Mesendoderm (in vitro differentiated cells): ENCODE data around the gene GP2.

Experiments used
- DNase-seq: peaks from one replicate; pipeline ENCODE4 v3.0.0; 2013
- H2AK5ac ChIP-seq: 2 replicates; pipeline ENCODE4 v1.6.1; 2013; ENCODE audit warnings: low read length, inconsistent platforms
- H2BK120ac ChIP-seq: 2 replicates; pipeline ENCODE4 v1.6.1; 2013; ENCODE audit warnings: low read depth, mild to moderate bottlenecking, low read length, moderate library complexity, mixed read lengths
- H2BK15ac ChIP-seq: replicated peaks from 2 replicates; pipeline ENCODE4 v1.6.1; 2013; ENCODE audit warnings: low read depth, mild to moderate bottlenecking, moderate library complexity
- H2BK5ac ChIP-seq: 2 replicates; pipeline ENCODE4 v1.6.1; 2013; ENCODE audit warnings: low read length, inconsistent platforms
- H3K18ac ChIP-seq: 2 replicates; pipeline ENCODE4 v1.6.1; 2013; ENCODE audit warnings: mild to moderate bottlenecking, low read length, mixed read lengths
- H3K23ac ChIP-seq: one replicate; pipeline ENCODE4 v1.6.1; 2013; ENCODE audit warnings: low read length
- H3K27ac ChIP-seq: 2 replicates; pipeline ENCODE4 v1.5.1; 2013; ENCODE audit warnings: low read depth, mild to moderate bottlenecking, inconsistent platforms, low read length, moderate library complexity
- H3K27me3 ChIP-seq: 2 replicates; pipeline ENCODE4 v1.6.1; 2013; ENCODE audit warnings: low read length, control low read depth, mild to moderate bottlenecking, inconsistent platforms; ENCODE audit not compliant: insufficient read depth, poor library complexity
- H3K36me3 ChIP-seq: 2 replicates; pipeline ENCODE4 v1.6.1; 2013; ENCODE audit warnings: low read length, inconsistent platforms; ENCODE audit not compliant: control insufficient read depth, insufficient read depth
- H3K4ac ChIP-seq: one replicate; pipeline ENCODE4 v1.6.1; 2013; ENCODE audit warnings: low read depth, mild to moderate bottlenecking, low read length, moderate library complexity
- H3K4me1 ChIP-seq: 2 replicates; pipeline ENCODE4 v1.6.1; 2013; ENCODE audit warnings: low read depth, low read length, inconsistent platforms; ENCODE audit not compliant: control insufficient read depth
- H3K4me2 ChIP-seq: 2 replicates; pipeline ENCODE4 v1.6.1; 2013; ENCODE audit warnings: low read length
- H3K4me3 ChIP-seq: 2 replicates; pipeline ENCODE4 v1.5.1; 2013; ENCODE audit warnings: mild to moderate bottlenecking, low read length
- H3K56ac ChIP-seq: one replicate; pipeline ENCODE4 v1.6.1; 2013; ENCODE audit warnings: low read length
- H3K79me1 ChIP-seq: 2 replicates; pipeline ENCODE4 v1.6.1; 2013; ENCODE audit warnings: low read length, inconsistent platforms
- H3K79me2 ChIP-seq: 2 replicates; pipeline ENCODE4 v1.6.1; 2013; ENCODE audit warnings: mild to moderate bottlenecking, low read length; ENCODE audit not compliant: control insufficient read depth, insufficient read depth
- H3K9ac ChIP-seq: 2 replicates; pipeline ENCODE4 v1.6.1; 2013; ENCODE audit warnings: low read length, inconsistent platforms
- H4K5ac ChIP-seq: one replicate; pipeline ENCODE4 v1.6.1; 2013; ENCODE audit warnings: low read length
- H4K8ac ChIP-seq: one replicate; pipeline ENCODE4 v1.6.1; 2013; ENCODE audit warnings: low read depth, mild to moderate bottlenecking, control low read depth, low read length, moderate library complexity
- WGBS: extraction: QIAGEN DNeasy Blood & Tissue Kit; methylation state at CpG from one replicate; pipeline ENCODE4 v1.1.7; 2013; ENCODE audit warnings: low lambda C conversion rate, missing lambda C conversion rate; ENCODE audit not compliant: insufficient coverage; ENCODE audit errors: extremely low coverage; 5-methylcytosine and 5-hydroxymethylcytosine counted together

The GP2 gene

DNA sequence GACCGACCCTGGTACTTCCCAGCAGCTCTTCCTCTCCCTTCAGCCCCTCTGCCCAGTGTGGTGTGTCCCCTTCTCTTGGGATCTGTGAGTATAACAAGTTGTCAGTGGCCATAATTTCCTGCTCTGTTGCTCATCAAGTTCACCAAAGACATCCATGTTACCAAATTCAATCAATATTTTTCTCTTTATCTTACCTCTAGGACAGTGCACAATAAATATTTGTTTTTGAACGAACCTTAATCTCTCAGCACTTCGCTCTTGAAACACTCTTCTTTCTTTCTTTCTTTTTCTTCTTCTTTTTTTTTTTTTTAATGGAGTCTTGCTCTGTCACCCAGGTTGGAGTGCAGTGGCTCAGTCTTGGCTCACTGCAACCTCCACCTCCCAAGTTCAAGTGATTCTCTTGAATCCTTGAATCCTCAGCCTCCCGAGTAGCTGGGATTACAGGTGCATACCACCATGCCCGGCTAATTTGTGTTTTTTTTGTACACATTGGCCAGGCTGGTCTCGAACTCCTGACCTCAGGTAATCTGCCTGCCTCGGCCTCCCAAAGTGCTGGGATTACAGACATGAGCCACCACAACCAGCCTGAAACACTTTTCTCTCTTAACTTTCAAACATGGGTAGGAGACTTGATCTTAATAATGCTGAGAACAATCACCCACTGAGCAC, 27.9 kb upstream of the GP2 start:
- Histone ChIP-seq H3K56ac (no peak overlapping the region), H3K79me1 (no peaks in the 10 kb centered on the region), H2BK15ac (no peak overlapping the region), H3K27me3 (no peaks in the 10 kb centered on the region), H4K8ac (no peak overlapping the region), H3K4me1 (no peaks in the 10 kb centered on the region), H3K4me2 (no peak overlapping the region), H2BK5ac (no peak overlapping the region), H4K5ac (no peak overlapping the region), H3K79me2 (no peaks in the 10 kb centered on the region), H3K18ac (no peak overlapping the region), H3K36me3 (no peaks in the 10 kb centered on the region), H3K4ac (no peak overlapping the region), H2BK120ac (no peak overlapping the region), H3K23ac (no peak overlapping the region), H3K4me3 (no peak overlapping the region), H3K9ac (no peak overlapping the region), H3K27ac (no peak overlapping the region), H2AK5ac (no peak overlapping the region)
- DNase-seq = no peak
- WGBS = no CpG with 5 or more reads among the region's 7 CpGs

DNA sequence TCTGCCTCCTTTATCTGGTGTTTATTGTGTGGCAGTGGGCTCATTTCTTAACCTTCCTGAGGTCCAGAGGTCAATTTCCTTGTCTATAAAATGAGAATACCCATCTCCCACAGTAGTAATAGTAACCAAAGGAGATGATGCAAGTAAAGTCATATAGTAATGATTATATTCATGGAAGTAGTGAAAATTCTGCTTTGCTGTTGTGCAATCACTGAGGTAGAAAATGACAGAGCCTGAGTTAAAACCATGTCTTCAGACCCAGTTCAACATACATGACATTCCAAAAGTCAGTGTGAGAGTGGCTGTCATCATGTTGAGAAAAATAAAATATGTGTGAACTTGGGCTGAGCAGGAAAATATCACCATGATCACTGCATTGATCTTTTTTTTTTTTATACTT, 26.1 kb upstream of the GP2 start:
- no peak overlapping the region for H3K56ac ChIP-seq
- no peaks in the 10 kb centered on the region for H3K79me1 ChIP-seq
- no peaks in the 10 kb centered on the region for H3K4me1 ChIP-seq
- H2AK5ac ChIP-seq = no peak overlapping the region
- H2BK15ac ChIP-seq = no peak overlapping the region
- no peak overlapping the region for H3K4ac ChIP-seq
- H3K9ac ChIP-seq = no peak overlapping the region
- H2BK120ac ChIP-seq = no peak overlapping the region
- no peak overlapping the region for H3K4me2 ChIP-seq
- H4K5ac ChIP-seq = no peak overlapping the region
- H4K8ac ChIP-seq = no peak overlapping the region
- DNase-seq = no peak
- no peak overlapping the region for H3K18ac ChIP-seq
- H3K79me2 ChIP-seq = no peaks in the 10 kb centered on the region
- H3K27ac ChIP-seq = no peak overlapping the region
- H3K23ac ChIP-seq = no peak overlapping the region
- no peaks in the 10 kb centered on the region for H3K36me3 ChIP-seq
- no peak overlapping the region for H2BK5ac ChIP-seq
- H3K4me3 ChIP-seq = no peak overlapping the region
- no peaks in the 10 kb centered on the region for H3K27me3 ChIP-seq

DNA sequence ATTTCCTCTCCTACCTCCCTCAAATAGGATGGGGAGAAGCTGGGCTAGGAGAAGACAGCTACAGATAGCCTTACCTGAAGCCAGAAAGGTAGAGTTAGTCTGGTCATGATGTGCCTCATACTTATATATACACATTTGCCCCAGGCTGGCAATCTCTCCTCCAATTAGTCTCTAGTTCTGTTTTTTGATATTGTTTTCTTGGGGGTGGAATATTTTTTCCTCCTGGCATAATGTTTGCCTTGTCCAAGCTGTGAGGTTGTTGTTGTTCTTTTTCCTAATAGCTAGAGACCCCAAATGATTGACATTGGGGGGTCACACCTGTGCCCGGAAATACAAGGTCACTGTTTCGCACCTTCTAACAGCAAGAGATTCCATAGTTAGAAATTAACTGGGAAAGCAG, 25.3 kb upstream of the GP2 start, which contains the start of gene UMOD:
TSS of gene UMOD (minus strand) at position 101 of the 400 bp plus-strand sequence. CDS start 1,978 bp downstream, outside the sequence.
- Histone ChIP-seq H3K9ac (no peak within 1 kb of the TSS), H3K27me3 (no peaks in the 10 kb centered on the region), H2AK5ac (no peak within 1 kb of the TSS), H3K4me1 (no peaks in the 10 kb centered on the region), H3K4me3 (no peak within 1 kb of the TSS), H3K23ac (no peak within 1 kb of the TSS), H2BK15ac (no peak within 1 kb of the TSS), H3K27ac (no peak within 1 kb of the TSS), H4K8ac (no peak within 1 kb of the TSS), H3K79me2 (no peaks in the 10 kb centered on the region), H4K5ac (no peak within 1 kb of the TSS), H3K79me1 (no peaks in the 10 kb centered on the region), H3K4me2 (no peak within 1 kb of the TSS), H3K36me3 (no peaks in the 10 kb centered on the region), H2BK120ac (no peak within 1 kb of the TSS), H2BK5ac (no peak within 1 kb of the TSS), H3K18ac (no peak within 1 kb of the TSS), H3K4ac (no peak within 1 kb of the TSS), H3K56ac (no peak within 1 kb of the TSS)
- no CpG with 5 or more reads among the region's 2 CpGs for WGBS
- no peak for DNase-seq

DNA sequence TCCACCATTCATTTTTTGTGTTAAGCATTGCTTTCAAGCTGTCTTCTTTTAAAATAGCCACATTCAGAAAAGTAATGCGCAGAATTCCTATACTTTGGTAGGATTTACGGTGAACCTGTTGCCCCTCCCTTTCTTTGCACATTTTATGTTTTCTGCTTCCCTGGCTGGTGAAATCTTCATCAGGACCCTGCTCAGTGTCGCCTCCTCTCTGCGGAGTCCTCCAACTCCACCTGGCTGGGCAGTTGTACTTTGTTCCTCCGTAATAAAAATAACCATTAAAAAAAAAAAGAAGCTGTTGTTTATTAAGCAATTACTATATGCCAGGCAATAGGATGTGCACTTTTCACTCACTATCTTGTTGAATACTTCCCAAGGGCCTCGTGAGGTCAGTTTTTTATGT, 22.3 kb upstream of the GP2 start:
- DNase-seq = no peak
- H3K27me3 ChIP-seq = no peaks in the 10 kb centered on the region
- H3K79me2 ChIP-seq = no peaks in the 10 kb centered on the region

DNA sequence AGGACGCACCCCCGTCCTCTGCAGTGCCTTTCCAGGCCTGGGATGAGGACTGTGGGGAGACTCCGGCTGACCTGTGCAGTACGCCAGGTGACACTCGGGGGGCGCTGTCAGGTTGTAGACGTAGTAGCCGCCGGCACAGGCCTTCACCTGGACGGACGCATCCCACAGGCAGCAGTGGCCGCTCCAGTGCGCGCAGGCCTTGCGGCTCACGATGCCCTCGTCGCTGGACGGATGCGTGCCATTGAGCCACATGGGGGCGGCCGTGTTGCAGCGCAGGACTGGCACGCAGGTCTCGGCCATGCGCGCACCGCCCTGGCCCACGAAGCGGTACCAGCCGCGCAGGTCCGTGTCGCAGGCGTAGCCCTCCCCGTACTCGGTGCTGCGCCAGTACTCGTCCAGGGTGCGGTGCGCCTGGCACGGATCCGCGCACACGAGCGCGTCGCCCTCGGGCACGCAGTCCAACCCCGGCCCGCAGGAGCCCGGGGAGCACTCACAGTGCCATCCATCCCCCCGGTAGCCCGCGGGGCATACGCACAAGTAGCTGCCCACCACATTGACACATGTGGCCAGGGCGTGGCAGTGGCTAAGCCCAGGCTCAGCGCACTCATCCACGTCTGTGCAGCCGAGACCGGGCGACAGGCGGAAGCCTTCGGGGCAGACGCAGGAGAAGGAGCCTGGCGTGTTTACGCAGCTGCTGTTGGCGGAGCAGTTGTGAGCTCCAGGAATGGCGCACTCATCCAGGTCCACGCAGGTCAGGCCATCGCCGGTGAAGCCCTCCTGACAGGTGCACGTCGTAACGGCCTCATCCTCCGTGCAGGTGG, 21.3 kb upstream of the GP2 start:
- WGBS = no CpG with 5 or more reads among the region's 77 CpGs
- Histone ChIP-seq H3K23ac (no peak overlapping the region), H2AK5ac (no peak overlapping the region), H4K5ac (no peak overlapping the region), H3K27ac (no peak overlapping the region), H3K27me3 (no peaks in the 10 kb centered on the region), H3K4me2 (no peak overlapping the region), H2BK15ac (no peak overlapping the region), H4K8ac (no peak overlapping the region), H3K9ac (no peak overlapping the region), H2BK120ac (no peak overlapping the region), H3K79me2 (no peaks in the 10 kb centered on the region), H3K4me1 (no peaks in the 10 kb centered on the region), H3K79me1 (no peaks in the 10 kb centered on the region), H3K18ac (no peak overlapping the region), H3K36me3 (no peaks in the 10 kb centered on the region), H3K56ac (no peak overlapping the region), H2BK5ac (no peak overlapping the region), H3K4ac (no peak overlapping the region), H3K4me3 (no peak overlapping the region)
- peak; percentile 18 for DNase-seq

More for the DNA sequence above, 22.3 kb upstream of the GP2 start:
- Histone ChIP-seq H3K18ac (no peak overlapping the region), H2BK120ac (no peak overlapping the region), H3K4me2 (no peak overlapping the region), H3K79me1 (no peaks in the 10 kb centered on the region), H3K9ac (no peak overlapping the region), H3K4me3 (no peak overlapping the region), H2BK15ac (no peak overlapping the region), H4K8ac (no peak overlapping the region), H3K23ac (no peak overlapping the region), H2BK5ac (no peak overlapping the region), H3K56ac (no peak overlapping the region), H3K36me3 (no peaks in the 10 kb centered on the region), H4K5ac (no peak overlapping the region), H3K4ac (no peak overlapping the region), H3K4me1 (no peaks in the 10 kb centered on the region), H2AK5ac (no peak overlapping the region), H3K27ac (no peak overlapping the region)
- no CpG with 5 or more reads among the region's 6 CpGs for WGBS
